Measurements from ENCODE around the gene GARIN3.

GARIN3 gene

GRCh38 chr5:157113002-157113401, 53.1 kb downstream of the GARIN3 start:
- Histone ChIP-seq H3K27ac (ENCODE audit: low read length) (no peak overlapping the region), H3F3A (ENCODE audit: insufficient read depth, low read length) (peaks cover 15% of the 10 kb centered on the region), H3K4me1 (ENCODE audit: low read length) (peaks cover 16% of the 10 kb centered on the region), H3K4me2 (ENCODE audit: low read depth, low read length) (no peak overlapping the region), H3K79me2 (ENCODE audit: low read length) (no peaks in the 10 kb centered on the region), H3K9me2 (replicated peaks; ENCODE audit: insufficient read depth, low read length) (no peaks in the 10 kb centered on the region), H3K9ac (ENCODE audit: low read length) (no peak overlapping the region), H3K9me3 (replicated peaks; ENCODE audit: insufficient read depth, low read length) (no peaks in the 10 kb centered on the region), H3K27me3 (replicated peaks; ENCODE audit: insufficient read depth, low read length) (no peaks in the 10 kb centered on the region), H4K20me1 (ENCODE audit: insufficient read depth, low read length) (no peaks in the 10 kb centered on the region), H3K36me3 (replicated peaks; ENCODE audit: insufficient read depth, low read length) (no peaks in the 10 kb centered on the region), H2AFZ (ENCODE audit: low read length) (no peak overlapping the region), H3K4me3 (ENCODE audit: low read length) (no peak overlapping the region)
- TF ChIP-seq CTCF (IDR thresholded peaks at IDR 0.05; ENCODE audit: low read length) (no peak), EZH2phosphoT487 (IDR thresholded peaks at IDR 0.05; ENCODE audit: low read length) (no peak), EZH2 (optimal IDR thresholded peaks at IDR 0.05; ENCODE audit: low read depth, low read length) (no peak)
- DNase-seq: no peak

All from MM.1S (cell line).